ENCODE data around the gene FOXL2NB. TPM values are rescaled to one million over a fixed set of nuclear protein-coding genes. Genes with fewer than 3 reads are reported as not detected.

The FOXL2NB gene
- total and polyA plus RNA-seq, 2 of the 13 experiments (the other 11 are each of a cell fraction or from before 2014, with no cell fraction given) = not detected

DNA sequence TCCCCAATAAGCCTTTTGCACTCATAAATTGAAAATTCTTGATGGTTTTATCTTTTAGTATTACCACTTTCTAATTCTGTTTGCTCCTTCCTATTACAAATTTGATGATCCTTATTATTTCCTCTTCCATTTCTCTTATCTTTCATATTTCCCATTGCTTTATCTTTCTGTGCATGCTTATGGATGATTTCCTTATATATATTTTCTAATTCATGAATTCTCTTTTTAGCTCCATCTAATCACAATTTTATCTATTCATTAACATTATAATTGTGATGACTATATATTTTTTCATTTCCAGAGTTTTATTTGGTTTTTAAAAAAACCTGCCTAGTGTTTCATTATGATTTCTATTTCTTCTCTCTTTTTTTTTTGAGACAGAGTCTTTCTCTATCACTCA is 17.9 kb downstream of the FOXL2NB start:
- intact Hi-C loops (cut with micrococcal nuclease; ENCODE audit: unreplicated experiment) (no loop called here), in situ Hi-C loops (cut with HindIII; ENCODE audit: extremely low pct_ligation_motif_present, low pct_unique_long_range_greater_than_20kb) (no loop called here)
- H3K79me2 ChIP-seq (ENCODE audit: insufficient read depth, low read length) = no peaks in the 10 kb centered on the region
- H3K36me3 ChIP-seq (replicated peaks in 1 of 2; ENCODE audit: control insufficient read depth in 1 of 2, insufficient read depth in 2 of 2, low read length in 2 of 2) = no peaks in the 10 kb centered on the region
- no peaks in the 10 kb centered on the region for H3K9me3 ChIP-seq (ENCODE audit: low read length)
- H4K20me1 ChIP-seq (ENCODE audit: insufficient read depth, low read length) = no peaks in the 10 kb centered on the region
- no TSS peak for BruUV-seq (replicated peaks)
- ChIA-PET POLR2A (no interaction called here), CTCF (ENCODE audit: low intra/inter-chr PET ratio, low total read pairs) (no interaction called here)
- TF ChIP-seq RARG (CRISPR knock-in tag; IDR thresholded peaks at IDR 0.05; ENCODE audit: low read depth) (no peak), ZNF446 (CRISPR knock-in tag; IDR thresholded peaks at IDR 0.05) (no peak), CAMTA2 (CRISPR knock-in tag; IDR thresholded peaks at IDR 0.05; ENCODE audit: borderline replicate concordance) (no peak), GMEB1 (CRISPR knock-in tag; IDR thresholded peaks at IDR 0.05; ENCODE audit: borderline replicate concordance) (no peak)
- DNase-seq (ENCODE audit: low spot score) (no peak), FAIRE-seq (no peak), ATAC-seq (no peak)
- H3K27ac ChIP-seq (ENCODE audit: extremely low read length, insufficient read depth, low read length) = no peak overlapping the region
- peaks cover 2 to 26% of the 10 kb centered on the region in 2 experiments; a peak in 4 of 5 replicates for H3K27me3 ChIP-seq (ENCODE audit: control insufficient read depth in 1 of 2, insufficient read depth in 2 of 2, low read length in 2 of 2)
- no peak overlapping the region for H3K4me3 ChIP-seq (replicated peaks in 1 of 3; ENCODE audit: insufficient read depth in 1 of 3, low read depth in 2 of 3, low read length in 3 of 3)
- H3K9ac ChIP-seq (ENCODE audit: insufficient read depth, low read depth, low read length) = no peak overlapping the region
- no peak overlapping the region for H2AFZ ChIP-seq (ENCODE audit: low read length)
- 0 out of 2 replicates have a peak, but pooled peaks cover 12% of the 10 kb centered on the region for H3K4me1 ChIP-seq (ENCODE audit: insufficient read depth, low read length)
- no peak overlapping the region for H3K4me2 ChIP-seq (ENCODE audit: low read depth, low read length)

GRCh38 chr3:138971766-138972320 is 24.8 kb downstream of the FOXL2NB start:
- FAIRE-seq (no peak), ATAC-seq (no peak), DNase-seq (ENCODE audit: low spot score) (no peak)
- no peak overlapping the region for H3K9ac ChIP-seq (ENCODE audit: insufficient read depth, low read depth, low read length)
- BruUV-seq (replicated peaks) = no TSS peak
- no CpG with 5 or more reads among the region's 6 CpGs for WGBS (ENCODE audit: low lambda C conversion rate)
- no peaks in the 10 kb centered on the region for H3K79me2 ChIP-seq (ENCODE audit: insufficient read depth, low read length)
- H3K4me1 ChIP-seq (ENCODE audit: insufficient read depth, low read length) = no peaks in the 10 kb centered on the region
- H3K9me3 ChIP-seq (ENCODE audit: low read length) = no peaks in the 10 kb centered on the region
- no peak overlapping the region for H2AFZ ChIP-seq (ENCODE audit: low read length)
- no peaks in the 10 kb centered on the region for H4K20me1 ChIP-seq (ENCODE audit: insufficient read depth, low read length)
- POLR2A ChIA-PET = no interaction called here
- H3K36me3 ChIP-seq (replicated peaks in 1 of 2; ENCODE audit: control insufficient read depth in 1 of 2, insufficient read depth in 2 of 2, low read length in 2 of 2) = no peaks in the 10 kb centered on the region
- no peak overlapping the region for H3K4me2 ChIP-seq (ENCODE audit: low read depth, low read length)
- CTCF ChIA-PET (ENCODE audit: low intra/inter-chr PET ratio, low total read pairs) = interaction anchor here (0.5 kb wide), 1 partner anchor 375 kb away, joined by 3 read pairs; no protein-coding TSS in a partner anchor
- no peak overlapping the region for H3K4me3 ChIP-seq (replicated peaks in 1 of 3; ENCODE audit: insufficient read depth in 1 of 3, low read depth in 2 of 3, low read length in 3 of 3)
- intact Hi-C loops (cut with micrococcal nuclease; ENCODE audit: unreplicated experiment) (no loop called here), in situ Hi-C loops (cut with HindIII; ENCODE audit: extremely low pct_ligation_motif_present, low pct_unique_long_range_greater_than_20kb) (no loop called here)
- H3K27ac ChIP-seq (ENCODE audit: extremely low read length, insufficient read depth, low read length) = no peak overlapping the region
- peaks cover 0 to 13% of the 10 kb centered on the region in 2 experiments; a peak in 2 of 5 replicates for H3K27me3 ChIP-seq (ENCODE audit: control insufficient read depth in 1 of 2, insufficient read depth in 2 of 2, low read length in 2 of 2)
- no peak for TF ChIP-seq ELF3 (CRISPR knock-in tag; IDR thresholded peaks at IDR 0.05)
- no peak for TF ChIP-seq DNMT3B (CRISPR knock-in tag; conservative IDR thresholded peaks at IDR 0.05)
- no peak for TF ChIP-seq XRCC5 (optimal IDR thresholded peaks at IDR 0.05; ENCODE audit: low read length)
- TF ChIP-seq ZNF572 (CRISPR knock-in tag; IDR thresholded peaks at IDR 0.05) = no peak
- TF ChIP-seq CHD4 (IDR thresholded peaks at IDR 0.05; ENCODE audit: borderline replicate concordance, low read length) = no peak
- TF ChIP-seq KMT2A (CRISPR knock-in tag; IDR thresholded peaks at IDR 0.05) = no peak
- TF ChIP-seq, protein P1, sequence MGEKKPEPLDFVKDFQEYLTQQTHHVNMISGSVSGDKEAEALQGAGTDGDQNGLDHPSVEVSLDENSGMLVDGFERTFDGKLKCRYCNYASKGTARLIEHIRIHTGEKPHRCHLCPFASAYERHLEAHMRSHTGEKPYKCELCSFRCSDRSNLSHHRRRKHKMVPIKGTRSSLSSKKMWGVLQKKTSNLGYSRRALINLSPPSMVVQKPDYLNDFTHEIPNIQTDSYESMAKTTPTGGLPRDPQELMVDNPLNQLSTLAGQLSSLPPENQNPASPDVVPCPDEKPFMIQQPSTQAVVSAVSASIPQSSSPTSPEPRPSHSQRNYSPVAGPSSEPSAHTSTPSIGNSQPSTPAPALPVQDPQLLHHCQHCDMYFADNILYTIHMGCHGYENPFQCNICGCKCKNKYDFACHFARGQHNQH (CRISPR knock-in tag; IDR thresholded peaks at IDR 0.05) = no peak
- TF ChIP-seq ZNF776 (CRISPR knock-in tag; IDR thresholded peaks at IDR 0.05) = no peak
- TF ChIP-seq ZNF431 (CRISPR knock-in tag; IDR thresholded peaks at IDR 0.05; ENCODE audit: borderline replicate concordance, low read depth) = no peak
- TF ChIP-seq ZFP62 (CRISPR knock-in tag; IDR thresholded peaks at IDR 0.05) = no peak
- TF ChIP-seq FOSL1 (CRISPR knock-in tag; IDR thresholded peaks at IDR 0.05; ENCODE audit: borderline replicate concordance) = no peak
- no peak for TF ChIP-seq REL (CRISPR knock-in tag; conservative IDR thresholded peaks at IDR 0.05)

Data from HepG2 (cell line).